ENCODE data around the gene LONP2. TPM values are rescaled to one million over a fixed set of nuclear protein-coding genes. Genes with fewer than 3 reads are reported as not detected.

Gene LONP2
- polyA plus RNA-seq, 2 of the 4 experiments (the other 2 are of a cell fraction): 27.8 to 51.3 TPM

DNA sequence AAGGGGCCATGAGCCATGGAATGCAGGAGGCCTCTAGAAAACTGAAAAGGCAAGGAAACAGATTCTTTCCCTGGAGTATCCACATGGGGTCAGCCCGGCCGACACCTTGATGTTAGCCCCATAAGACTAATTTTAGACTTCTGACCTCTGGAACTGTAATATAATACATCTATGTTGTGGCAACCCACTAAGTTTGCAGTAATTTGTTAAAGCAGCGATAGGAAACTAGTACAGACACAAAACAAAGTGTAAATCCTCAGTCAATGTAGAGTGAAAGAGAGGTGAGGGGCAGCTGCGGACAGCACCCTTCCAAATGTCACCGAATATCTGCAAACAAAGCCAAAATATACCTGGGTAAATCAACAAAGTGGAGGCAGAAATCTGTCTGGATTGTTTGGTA lies 148.3 kb downstream of the LONP2 start (continued):
- TF ChIP-seq, protein P1, sequence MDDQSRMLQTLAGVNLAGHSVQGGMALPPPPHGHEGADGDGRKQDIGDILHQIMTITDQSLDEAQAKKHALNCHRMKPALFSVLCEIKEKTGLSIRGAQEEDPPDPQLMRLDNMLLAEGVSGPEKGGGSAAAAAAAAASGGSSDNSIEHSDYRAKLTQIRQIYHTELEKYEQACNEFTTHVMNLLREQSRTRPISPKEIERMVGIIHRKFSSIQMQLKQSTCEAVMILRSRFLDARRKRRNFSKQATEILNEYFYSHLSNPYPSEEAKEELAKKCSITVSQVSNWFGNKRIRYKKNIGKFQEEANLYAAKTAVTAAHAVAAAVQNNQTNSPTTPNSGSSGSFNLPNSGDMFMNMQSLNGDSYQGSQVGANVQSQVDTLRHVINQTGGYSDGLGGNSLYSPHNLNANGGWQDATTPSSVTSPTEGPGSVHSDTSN (IDR thresholded peaks at IDR 0.05): no peak

DNA sequence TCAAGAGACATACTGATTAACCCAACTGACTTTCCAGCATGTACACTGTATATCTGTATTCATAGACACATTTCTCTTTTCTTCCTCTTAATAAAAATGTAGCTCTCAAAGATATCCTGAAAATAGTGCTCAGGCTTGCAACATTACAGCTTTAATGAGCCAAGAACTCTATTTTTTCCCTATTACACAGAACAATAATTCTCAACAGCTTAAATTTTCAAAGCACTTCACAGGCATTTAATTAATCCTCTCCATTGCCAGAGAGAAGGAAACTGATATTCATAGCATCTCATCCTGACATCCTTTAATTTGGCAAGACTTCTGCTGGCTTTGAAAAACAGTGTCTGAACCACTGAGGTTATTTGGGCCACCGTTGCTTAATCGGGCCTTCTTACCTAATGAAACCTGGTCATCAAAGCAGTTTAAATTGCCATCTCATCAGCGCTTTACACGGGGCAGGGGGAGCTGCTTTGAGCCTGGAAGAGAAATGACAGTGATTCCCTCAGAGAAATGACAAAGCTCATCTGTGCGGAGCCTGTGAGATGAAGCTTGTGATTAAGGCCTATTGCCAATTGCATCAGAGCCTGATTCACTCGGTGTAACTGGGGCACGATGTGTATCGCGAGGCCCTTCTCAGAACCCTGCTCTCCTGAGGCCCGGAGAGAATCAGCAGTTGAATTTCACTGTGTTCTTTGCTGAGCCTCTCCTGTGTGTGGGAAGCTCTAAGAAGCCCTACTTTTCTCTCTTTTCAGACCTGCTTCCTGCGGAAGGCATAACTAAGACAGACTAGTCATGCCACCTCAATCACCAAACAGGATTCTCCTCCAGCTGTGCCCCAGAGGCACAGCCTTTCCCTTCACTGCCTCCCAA lies 149.6 kb downstream of the LONP2 start:
- ChIA-PET CTCF (interaction anchor here (0.6 to 1.2 kb wide), 5 partner anchors 16 to 120 kb away, joined by 3 to 4 read pairs (median 3); no protein-coding TSS in a partner anchor), POLR2A (interaction anchor here (1.1 kb wide), 1 partner anchor 8 kb away, joined by 3 read pairs; no protein-coding TSS in a partner anchor)
- no peak for DNase-seq (ENCODE audit: low read depth in 1 of 2, low spot score in 1 of 2)
- FAIRE-seq: no peak
- Histone ChIP-seq H3K4me1 (peaks cover 12% of the 10 kb centered on the region), H3K27ac (no peak overlapping the region), H3K4me2 (no peak overlapping the region), H3K9me3 (no peaks in the 10 kb centered on the region), H3K4me3 (no peak overlapping the region)
- WGBS (ENCODE audit: missing lambda C conversion rate): 88% methylated on average over 11 of the region's 11 CpGs
- TF ChIP-seq SMC3 (IDR thresholded peaks at IDR 0.05): no peak
- TF ChIP-seq EHMT2 (IDR thresholded peaks at IDR 0.05; ENCODE audit: low read depth): no peak
- no peak for TF ChIP-seq MYC (IDR thresholded peaks at IDR 0.05; ENCODE audit: borderline replicate concordance, low read length)
- 0 out of 6 replicates have a peak, but pooled peaks of 1 of the 2 experiments have one; percentile 32 for ATAC-seq

DNA sequence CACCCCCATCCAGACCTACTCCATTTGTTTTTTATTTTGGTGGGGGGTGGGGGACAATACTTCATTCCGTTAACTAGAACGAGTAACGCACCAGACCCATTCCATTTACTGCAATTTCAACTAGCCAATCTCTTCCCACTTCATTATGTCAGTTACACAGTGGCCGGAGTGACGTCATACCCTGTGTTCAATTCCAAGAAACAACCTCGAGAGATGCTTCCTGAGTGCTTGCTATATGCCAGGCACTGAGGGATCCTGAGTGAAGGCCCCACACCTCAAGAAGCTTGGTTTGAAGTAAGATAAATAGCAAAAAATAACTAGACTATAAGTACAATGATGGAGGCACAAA lies 150.2 kb downstream of the LONP2 start:
- DNase-seq (ENCODE audit: low read depth in 1 of 2, low spot score in 1 of 2): no peak
- FAIRE-seq: no peak
- 93% methylated on average over 6 of the region's 6 CpGs for WGBS (ENCODE audit: missing lambda C conversion rate)
- ChIA-PET POLR2A (interaction anchor here (1.1 kb wide), 1 partner anchor 9 kb away, joined by 3 read pairs; no protein-coding TSS in a partner anchor), CTCF (interaction anchor here (0.6 to 1.2 kb wide), 3 partner anchors 17 to 119 kb away, joined by 3 to 4 read pairs (median 3); no protein-coding TSS in a partner anchor)
- Histone ChIP-seq H3K4me3 (no peak overlapping the region), H3K4me2 (no peak overlapping the region), H3K9me3 (no peaks in the 10 kb centered on the region), H3K27ac (no peak overlapping the region), H3K4me1 (peaks cover 12% of the 10 kb centered on the region)
- no peak for TF ChIP-seq CHD4 (IDR thresholded peaks at IDR 0.05; ENCODE audit: borderline replicate concordance)
- no peak for TF ChIP-seq CEBPB (IDR thresholded peaks at IDR 0.05)
- no peak for TF ChIP-seq CBX8 (IDR thresholded peaks at IDR 0.05)
- no peak for TF ChIP-seq SREBF2 (IDR thresholded peaks at IDR 0.05)
- TF ChIP-seq JUNB (IDR thresholded peaks at IDR 0.05): no peak
- TF ChIP-seq FOSB (CRISPR knock-in tag; IDR thresholded peaks at IDR 0.05): no peak
- no peak for TF ChIP-seq EHMT2 (IDR thresholded peaks at IDR 0.05; ENCODE audit: low read depth)
- TF ChIP-seq, protein P2, sequence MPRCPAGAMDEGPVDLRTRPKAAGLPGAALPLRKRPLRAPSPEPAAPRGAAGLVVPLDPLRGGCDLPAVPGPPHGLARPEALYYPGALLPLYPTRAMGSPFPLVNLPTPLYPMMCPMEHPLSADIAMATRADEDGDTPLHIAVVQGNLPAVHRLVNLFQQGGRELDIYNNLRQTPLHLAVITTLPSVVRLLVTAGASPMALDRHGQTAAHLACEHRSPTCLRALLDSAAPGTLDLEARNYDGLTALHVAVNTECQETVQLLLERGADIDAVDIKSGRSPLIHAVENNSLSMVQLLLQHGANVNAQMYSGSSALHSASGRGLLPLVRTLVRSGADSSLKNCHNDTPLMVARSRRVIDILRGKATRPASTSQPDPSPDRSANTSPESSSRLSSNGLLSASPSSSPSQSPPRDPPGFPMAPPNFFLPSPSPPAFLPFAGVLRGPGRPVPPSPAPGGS (IDR thresholded peaks at IDR 0.05): no peak
- no peak for TF ChIP-seq HOXA7 (CRISPR knock-in tag; IDR thresholded peaks at IDR 0.05)
- no peak for TF ChIP-seq NFE2L2 (conservative IDR thresholded peaks at IDR 0.05; ENCODE audit: low read length)
- no peak for TF ChIP-seq TP53 (CRISPR knock-in tag; IDR thresholded peaks at IDR 0.05)
- TF ChIP-seq, protein P3, sequence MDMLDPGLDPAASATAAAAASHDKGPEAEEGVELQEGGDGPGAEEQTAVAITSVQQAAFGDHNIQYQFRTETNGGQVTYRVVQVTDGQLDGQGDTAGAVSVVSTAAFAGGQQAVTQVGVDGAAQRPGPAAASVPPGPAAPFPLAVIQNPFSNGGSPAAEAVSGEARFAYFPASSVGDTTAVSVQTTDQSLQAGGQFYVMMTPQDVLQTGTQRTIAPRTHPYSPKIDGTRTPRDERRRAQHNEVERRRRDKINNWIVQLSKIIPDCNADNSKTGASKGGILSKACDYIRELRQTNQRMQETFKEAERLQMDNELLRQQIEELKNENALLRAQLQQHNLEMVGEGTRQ (IDR thresholded peaks at IDR 0.05): no peak
- TF ChIP-seq, protein P4, sequence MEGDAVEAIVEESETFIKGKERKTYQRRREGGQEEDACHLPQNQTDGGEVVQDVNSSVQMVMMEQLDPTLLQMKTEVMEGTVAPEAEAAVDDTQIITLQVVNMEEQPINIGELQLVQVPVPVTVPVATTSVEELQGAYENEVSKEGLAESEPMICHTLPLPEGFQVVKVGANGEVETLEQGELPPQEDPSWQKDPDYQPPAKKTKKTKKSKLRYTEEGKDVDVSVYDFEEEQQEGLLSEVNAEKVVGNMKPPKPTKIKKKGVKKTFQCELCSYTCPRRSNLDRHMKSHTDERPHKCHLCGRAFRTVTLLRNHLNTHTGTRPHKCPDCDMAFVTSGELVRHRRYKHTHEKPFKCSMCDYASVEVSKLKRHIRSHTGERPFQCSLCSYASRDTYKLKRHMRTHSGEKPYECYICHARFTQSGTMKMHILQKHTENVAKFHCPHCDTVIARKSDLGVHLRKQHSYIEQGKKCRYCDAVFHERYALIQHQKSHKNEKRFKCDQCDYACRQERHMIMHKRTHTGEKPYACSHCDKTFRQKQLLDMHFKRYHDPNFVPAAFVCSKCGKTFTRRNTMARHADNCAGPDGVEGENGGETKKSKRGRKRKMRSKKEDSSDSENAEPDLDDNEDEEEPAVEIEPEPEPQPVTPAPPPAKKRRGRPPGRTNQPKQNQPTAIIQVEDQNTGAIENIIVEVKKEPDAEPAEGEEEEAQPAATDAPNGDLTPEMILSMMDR (IDR thresholded peaks at IDR 0.05): no peak
- TF ChIP-seq, protein P5, sequence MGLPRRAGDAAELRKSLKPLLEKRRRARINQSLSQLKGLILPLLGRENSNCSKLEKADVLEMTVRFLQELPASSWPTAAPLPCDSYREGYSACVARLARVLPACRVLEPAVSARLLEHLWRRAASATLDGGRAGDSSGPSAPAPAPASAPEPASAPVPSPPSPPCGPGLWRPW (IDR thresholded peaks at IDR 0.05): no peak
- no peak for TF ChIP-seq HEYL (CRISPR knock-in tag; IDR thresholded peaks at IDR 0.05)
- TF ChIP-seq KDM1A (IDR thresholded peaks at IDR 0.05; ENCODE audit: low read depth): no peak
- no peak for TF ChIP-seq ZC3H11A (IDR thresholded peaks at IDR 0.05)
- TF ChIP-seq MAFK (IDR thresholded peaks at IDR 0.05; ENCODE audit: partially characterized antibody): no peak
- ATAC-seq: no peak
